ENCODE data around the gene PRSS56.

DNA sequence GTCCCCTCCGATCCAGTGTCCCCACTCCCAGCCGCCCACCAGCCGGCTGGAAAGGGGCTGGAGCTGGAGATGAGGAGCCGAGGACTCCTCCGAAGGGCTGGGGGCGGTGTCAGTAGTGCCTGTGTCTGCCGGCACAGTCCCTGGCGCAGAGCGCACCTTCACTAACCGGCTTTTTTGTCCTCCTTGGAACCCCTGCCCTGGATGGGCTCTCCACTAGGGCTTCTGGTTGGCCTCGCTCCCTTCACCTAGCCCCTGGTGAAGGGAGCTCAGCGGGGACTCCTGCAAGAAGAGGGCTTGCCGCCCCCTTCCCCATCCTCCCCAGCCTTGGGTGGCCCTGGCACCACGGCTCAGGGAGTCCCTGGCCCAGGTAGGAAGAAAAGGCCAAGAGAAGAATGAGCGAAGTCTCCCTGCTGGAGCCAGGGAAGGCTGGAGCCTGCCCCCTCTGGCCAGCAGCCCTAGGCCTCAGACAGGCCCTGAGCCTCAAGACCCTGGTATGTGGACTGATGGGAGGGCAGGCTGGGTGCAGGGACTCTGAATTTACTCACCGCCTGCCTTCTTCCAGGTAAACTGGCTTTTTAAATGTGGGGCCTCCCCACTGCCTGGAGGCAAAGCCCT is 32.0 kb upstream of the PRSS56 start:
- TF ChIP-seq CTCF (IDR thresholded peaks at IDR 0.05), result no peak
- no peak for TF ChIP-seq POLR2A (IDR thresholded peaks at IDR 0.05)

All from heart left ventricle (tissue), 13 donors.